IMR-90 (cell line): ENCODE measurements around the gene RBMY1D. TPM values are rescaled to one million over a fixed set of nuclear protein-coding genes. Genes with fewer than 3 reads are reported as not detected.

Source experiments
- ATAC-seq: fragments of 200-7000 bp; cut with Tn5 transposase; 2 replicates; pipeline ENCODE4 v1.9.1; 2020; ENCODE audit warnings: low read depth, mild to moderate bottlenecking, moderate library complexity
- BruUV-seq: library from RNA; stranded (reverse); fragments of 400-500 nt; replicated peaks from 2 replicates; lab custom pipeline; 2021; lab: Mats Ljungman, UMichigan
- CTCF ChIA-PET: fragments of 300-600 bp; formaldehyde crosslinking; extraction: SDS; loops from one replicate; lab custom pipeline; 2021; ENCODE audit warnings: antibody characterized with exemption; lab: Yijun Ruan, JAX
- POLR2A ChIA-PET: fragments of 300-600 bp; sonication (Branson Sonifier 250); formaldehyde crosslinking; loops from one replicate; lab custom pipeline; 2022; ENCODE audit warnings: antibody characterized with exemption; ENCODE audit not compliant: unreplicated experiment; lab: Charles Lee
- DNase-seq: peaks from one replicate; pipeline ENCODE4 v3.0.0; 2013
- H2AFZ ChIP-seq: replicated peaks from 2 replicates; pipeline ENCODE3; 2013; ENCODE audit warnings: low read length, mild to moderate bottlenecking; ENCODE audit not compliant: poor library complexity
- H2AK5ac ChIP-seq: 2 replicates; pipeline ENCODE4 v1.6.1; 2013; ENCODE audit warnings: low read depth, low read length, inconsistent platforms
- H2AK9ac ChIP-seq: replicated peaks from 2 replicates; pipeline ENCODE3; 2013; ENCODE audit warnings: mild to moderate bottlenecking, low read depth, low read length, moderate library complexity; ENCODE audit not compliant: poor library complexity
- H2BK120ac ChIP-seq: 2 replicates; pipeline ENCODE4 v1.6.1; 2013; ENCODE audit warnings: low read depth, low read length, inconsistent platforms
- H2BK15ac ChIP-seq: 3 replicates; pipeline ENCODE4 v1.6.1; 2013; ENCODE audit warnings: low read depth, low read length, inconsistent platforms
- H2BK20ac ChIP-seq: 2 replicates; pipeline ENCODE4 v1.6.1; 2013; ENCODE audit warnings: low read depth, mild to moderate bottlenecking, inconsistent platforms, low read length, moderate library complexity
- H2BK5ac ChIP-seq: 2 replicates; pipeline ENCODE4 v1.6.1; 2013; ENCODE audit warnings: mild to moderate bottlenecking, low read depth, low read length, inconsistent platforms; ENCODE audit not compliant: poor library complexity, severe bottlenecking
- H3K14ac ChIP-seq: replicated peaks from 2 replicates; pipeline ENCODE4 v1.6.1; 2013; ENCODE audit warnings: low read depth, low read length, inconsistent platforms
- H3K18ac ChIP-seq: 2 replicates; pipeline ENCODE4 v1.6.1; 2013; ENCODE audit warnings: low read depth, low read length, control low read depth
- H3K23ac ChIP-seq: 2 replicates; pipeline ENCODE4 v1.6.1; 2013; ENCODE audit warnings: low read depth, low read length, inconsistent platforms
- H3K27ac ChIP-seq: 2 replicates; pipeline ENCODE4 v1.5.1; 2013; ENCODE audit warnings: mild to moderate bottlenecking, control low read depth, low read length; ENCODE audit not compliant: insufficient read depth
- H3K27me3 ChIP-seq: 2 replicates; pipeline ENCODE4 v1.6.1; 2013; ENCODE audit warnings: low read length; ENCODE audit not compliant: control insufficient read depth, insufficient read depth
- H3K36me3 ChIP-seq: 2 replicates; pipeline ENCODE4 v1.6.1; 2013; ENCODE audit warnings: low read length, mixed read lengths; ENCODE audit not compliant: control insufficient read depth, insufficient read depth
- H3K4ac ChIP-seq: 2 replicates; pipeline ENCODE4 v1.6.1; 2013; ENCODE audit warnings: low read depth, low read length, inconsistent platforms
- H3K4me1 ChIP-seq: 2 replicates; pipeline ENCODE4 v1.6.1; 2013; ENCODE audit warnings: low read length, mixed read lengths; ENCODE audit not compliant: control insufficient read depth, insufficient read depth
- H3K4me2 ChIP-seq: 2 replicates; pipeline ENCODE4 v1.6.1; 2013; ENCODE audit warnings: low read depth, mild to moderate bottlenecking, control low read depth, low read length, moderate library complexity
- H3K4me3 ChIP-seq: 2 replicates; pipeline ENCODE4 v1.5.1; 2013; ENCODE audit warnings: low read depth, mild to moderate bottlenecking, control low read depth, low read length, moderate library complexity; ENCODE audit not compliant: insufficient read depth
- H3K56ac ChIP-seq: 2 replicates; pipeline ENCODE4 v1.6.1; 2013; ENCODE audit warnings: low read length, inconsistent platforms; ENCODE audit not compliant: insufficient read depth; ENCODE audit errors: extremely low read depth
- H3K79me1 ChIP-seq, 2 experiments: 2 replicates each; pipeline ENCODE4 v1.6.1; 2013; ENCODE audit warnings: low read length in 2 of 2, inconsistent platforms in 1 of 2, low read depth in 1 of 2
- H3K9ac ChIP-seq: 2 replicates; pipeline ENCODE4 v1.6.1; 2013; ENCODE audit warnings: low read depth, low read length, control low read depth
- H3K9me1 ChIP-seq: 2 replicates; pipeline ENCODE4 v1.6.1; 2013; ENCODE audit warnings: low read length, inconsistent platforms; ENCODE audit not compliant: insufficient read depth
- H3K9me3 ChIP-seq: 2 replicates; pipeline ENCODE4 v1.6.1; 2013; ENCODE audit warnings: low read length; ENCODE audit not compliant: control insufficient read depth, insufficient read depth
- H4K20me1 ChIP-seq: 2 replicates; pipeline ENCODE4 v1.6.1; 2013; ENCODE audit warnings: low read length, inconsistent platforms; ENCODE audit not compliant: insufficient read depth
- H4K5ac ChIP-seq: 2 replicates; pipeline ENCODE4 v1.6.1; 2013; ENCODE audit warnings: mild to moderate bottlenecking, low read depth, low read length, control low read depth
- H4K8ac ChIP-seq, 2 experiments: 2 replicates each; pipeline ENCODE4 v1.6.1; 2013; ENCODE audit warnings: low read depth in 2 of 2, low read length in 2 of 2, control low read depth in 1 of 2, inconsistent platforms in 1 of 2
- H4K91ac ChIP-seq: 2 replicates; pipeline ENCODE4 v1.6.1; 2013; ENCODE audit warnings: low read depth, low read length, inconsistent platforms; ENCODE audit not compliant: insufficient read depth
- BHLHE40 ChIP-seq: fragments of 150-350 bp; IDR thresholded peaks from 2 replicates; pipeline ENCODE4 v1.6.1; 2016; ENCODE audit warnings: mild to moderate bottlenecking, low read depth, low read length
- CEBPB ChIP-seq: IDR thresholded peaks from 2 replicates; pipeline ENCODE4 v1.6.1; 2012; ENCODE audit warnings: low read depth, low read length, improper control_type of control experiment
- CHD1 ChIP-seq: IDR thresholded peaks from 2 replicates; pipeline ENCODE4 v1.6.1; 2012; ENCODE audit warnings: low read depth, low read length, improper control_type of control experiment
- CTCF ChIP-seq: conservative IDR thresholded peaks from 2 replicates; pipeline ENCODE4 v1.5.1; 2012; ENCODE audit warnings: mild to moderate bottlenecking, low read depth, low read length, improper control_type of control experiment
- ELK1 ChIP-seq: fragments of 150-350 bp; IDR thresholded peaks from 2 replicates; pipeline ENCODE4 v1.6.1; 2016; ENCODE audit warnings: low read depth, mild to moderate bottlenecking, low read length, moderate library complexity, borderline replicate concordance
- MAZ ChIP-seq: IDR thresholded peaks from 2 replicates; pipeline ENCODE4 v1.6.1; 2012; ENCODE audit warnings: low read depth, mild to moderate bottlenecking, low read length, improper control_type of control experiment, moderate library complexity, borderline replicate concordance
- MXI1 ChIP-seq: IDR thresholded peaks from 2 replicates; pipeline ENCODE4 v1.6.1; 2012; ENCODE audit warnings: low read depth, mild to moderate bottlenecking, low read length, moderate library complexity, borderline replicate concordance
- NFE2L2 ChIP-seq: fragments of 150-350 bp; IDR thresholded peaks from 2 replicates; pipeline ENCODE4 v1.6.1; 2016; ENCODE audit warnings: low read depth, mild to moderate bottlenecking, low read length
- POLR2A ChIP-seq: IDR thresholded peaks from 2 replicates; pipeline ENCODE4 v1.6.1; 2012; ENCODE audit warnings: mild to moderate bottlenecking, low read depth, low read length
- RAD21 ChIP-seq: IDR thresholded peaks from 2 replicates; pipeline ENCODE4 v1.6.1; 2012; ENCODE audit warnings: low read length, improper control_type of control experiment
- RCOR1 ChIP-seq: IDR thresholded peaks from 2 replicates; pipeline ENCODE4 v1.6.1; 2012; ENCODE audit warnings: mild to moderate bottlenecking, low read length, improper control_type of control experiment; ENCODE audit not compliant: insufficient replicate concordance
- RFX5 ChIP-seq: IDR thresholded peaks from 2 replicates; pipeline ENCODE4 v1.8.0; 2012; ENCODE audit warnings: low read depth, mild to moderate bottlenecking, low read length, moderate library complexity
- SMC3 ChIP-seq: fragments of 150-350 bp; IDR thresholded peaks from 2 replicates; pipeline ENCODE4 v1.6.1; 2016; ENCODE audit warnings: low read depth, mild to moderate bottlenecking, antibody characterized with exemption, low read length, moderate library complexity
- USF2 ChIP-seq: fragments of 150-350 bp; IDR thresholded peaks from 2 replicates; pipeline ENCODE4 v1.6.1; 2017; ENCODE audit warnings: mild to moderate bottlenecking, antibody characterized with exemption, low read length, low read depth
- WGBS, 2 experiments: methylation state at CpG; one replicate each; pipeline versions ENCODE4 v1.1.5 to v1.1.7; 2013; ENCODE audit warnings: missing lambda C conversion rate in 2 of 2; ENCODE audit not compliant: insufficient read length in 1 of 2; ENCODE audit errors: extremely low coverage in 2 of 2; 5-methylcytosine and 5-hydroxymethylcytosine counted together
- dilution Hi-C: fragments of 300-500 bp; cut with HindIII; formaldehyde crosslinking; loops from one replicate; pipeline ENCODE4 v1.14.3; 2018; ENCODE audit warnings: low sequenced_read_pairs; ENCODE audit not compliant: unreplicated experiment
- in situ Hi-C: fragments of 300-500 bp; cut with MboI; formaldehyde crosslinking; loops from 3 replicates; pipeline ENCODE4 v1.14.3; 2019; ENCODE audit warnings: low sequenced_read_pairs, inconsistent platforms, mixed read lengths
- intact Hi-C: fragments of 100-400 bp; cut with micrococcal nuclease; formaldehyde crosslinking; loops from 2 replicates; pipeline ENCODE4 v1.10.0; 2022
- polyA plus RNA-seq, 3 experiments: library from polyadenylated mRNA; depleted of rRNA; stranded (reverse); fragments of >200 nt; gene quantifications; 2 replicates each; pipeline ENCODE4 v1.2.3, GENCODE V29; 2012; ENCODE audit warnings: low replicate concordance in 1 of 3
- total RNA-seq: library from RNA; depleted of rRNA; stranded (reverse); fragments of >200 nt; gene quantifications from 2 replicates; pipeline ENCODE4 v1.2.3, GENCODE V29; 2012

The RBMY1D gene
- total and polyA plus RNA-seq, 2 of the 4 experiments (the other 2 are of a cell fraction): not detected

DNA sequence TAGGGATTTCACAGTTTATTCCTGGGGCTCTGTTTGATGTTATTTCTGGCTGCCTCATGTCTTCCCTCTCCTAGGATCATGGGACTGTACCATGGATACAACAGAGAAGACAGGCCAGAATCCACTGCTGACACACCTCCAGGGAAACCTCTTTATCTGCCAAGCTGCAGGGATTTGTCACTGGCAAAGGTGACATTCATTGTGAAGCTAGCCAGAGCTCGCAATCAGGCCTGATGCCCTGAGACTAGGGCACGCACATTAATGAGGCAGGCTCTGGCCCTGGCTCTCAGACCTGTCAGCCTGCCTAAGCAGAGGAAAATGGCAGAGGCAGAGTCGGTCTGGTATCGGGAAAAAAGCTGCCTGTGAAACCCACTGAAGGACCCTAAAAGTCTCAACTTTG is 52.2 kb downstream of the RBMY1D start:
- H2AK9ac ChIP-seq: no peak overlapping the region
- dilution Hi-C loops: no loop called here

More for the DNA sequence above, 52.2 kb downstream of the RBMY1D start:
- ATAC-seq (no peak), DNase-seq (no peak)
- intact Hi-C loops (no loop called here), in situ Hi-C loops (no loop called here)
- ChIA-PET POLR2A (no interaction called here), CTCF (no interaction called here)
- no peaks in the 10 kb centered on the region for H3K27me3 ChIP-seq
- no peak overlapping the region for H2BK20ac ChIP-seq
- no peaks in the 10 kb centered on the region for H4K20me1 ChIP-seq
- no peak overlapping the region for H3K4ac ChIP-seq
- H3K79me1 ChIP-seq: no peaks in the 10 kb centered on the region
- no peak overlapping the region for H3K27ac ChIP-seq
- H3K23ac ChIP-seq: no peak overlapping the region
- H3K36me3 ChIP-seq: no peaks in the 10 kb centered on the region
- H3K4me2 ChIP-seq: no peak overlapping the region
- H3K9me1 ChIP-seq: no peaks in the 10 kb centered on the region
- H3K9me3 ChIP-seq: no peaks in the 10 kb centered on the region
- no peak overlapping the region for H3K18ac ChIP-seq
- H3K4me1 ChIP-seq: no peaks in the 10 kb centered on the region
- WGBS, 2 experiments: no CpG with 5 or more reads among the region's 4 CpGs
- H2AK5ac ChIP-seq: no peak overlapping the region
- H4K5ac ChIP-seq: no peak overlapping the region
- no peak overlapping the region for H3K14ac ChIP-seq
- no peak overlapping the region for H2BK5ac ChIP-seq
- H2BK120ac ChIP-seq: no peak overlapping the region
- H4K8ac ChIP-seq: no peak overlapping the region
- BruUV-seq: no TSS peak
- no peak for TF ChIP-seq RCOR1
- TF ChIP-seq MXI1: no peak
- TF ChIP-seq CTCF: no peak
- TF ChIP-seq BHLHE40: no peak
- TF ChIP-seq ELK1: no peak
- no peak for TF ChIP-seq CEBPB
- no peak for TF ChIP-seq CHD1
- TF ChIP-seq RFX5: no peak
- no peak for TF ChIP-seq RAD21
- TF ChIP-seq MAZ: no peak
- TF ChIP-seq NFE2L2: no peak
- no peak for TF ChIP-seq USF2
- TF ChIP-seq POLR2A: no peak
- no peak for TF ChIP-seq SMC3
- no peak overlapping the region for H4K91ac ChIP-seq
- no peak overlapping the region for H2AFZ ChIP-seq
- no peak overlapping the region for H3K56ac ChIP-seq
- no peak overlapping the region for H2BK15ac ChIP-seq
- H3K9ac ChIP-seq: no peak overlapping the region
- H3K4me3 ChIP-seq: no peak overlapping the region
